Skin of body (tissue), 2 donors: Measurements from ENCODE around the gene FGF6. TPM values are rescaled to one million over a fixed set of nuclear protein-coding genes. Genes with fewer than 3 reads are reported as not detected.

Source experiments
- DNase-seq: peaks from one replicate; lab custom pipeline; 2025; lab: John Stamatoyannopoulos, UW
- total RNA-seq: library from RNA; depleted of rRNA; stranded (reverse); fragments of >200 nt; gene quantifications from one replicate; pipeline ENCODE4 v1.2.3, GENCODE V29; 2014

Gene FGF6
- total RNA-seq, 1 donor from 2014 or later = 4.0 TPM

DNA sequence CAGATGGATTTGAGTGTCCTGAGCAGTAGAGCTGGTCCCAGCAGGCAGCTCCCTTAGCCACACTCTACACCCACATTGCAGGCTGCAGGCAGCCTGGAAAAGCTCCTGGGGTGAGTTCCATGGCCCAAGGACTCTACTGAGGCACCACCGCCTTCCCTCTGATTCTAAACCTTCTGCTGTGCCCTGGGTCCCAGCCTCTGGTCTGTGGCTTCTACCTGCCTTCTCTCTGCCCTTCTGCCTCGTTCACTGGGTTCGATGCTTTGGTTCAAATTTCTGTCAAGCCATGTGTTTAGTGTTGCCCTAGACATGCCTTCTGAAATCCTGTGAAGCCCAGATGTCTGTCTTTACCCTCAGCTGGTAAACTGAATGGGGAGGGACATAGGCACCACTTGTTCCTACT lies 1.5 kb upstream of the FGF6 start:
- DNase-seq = no peak

DNA sequence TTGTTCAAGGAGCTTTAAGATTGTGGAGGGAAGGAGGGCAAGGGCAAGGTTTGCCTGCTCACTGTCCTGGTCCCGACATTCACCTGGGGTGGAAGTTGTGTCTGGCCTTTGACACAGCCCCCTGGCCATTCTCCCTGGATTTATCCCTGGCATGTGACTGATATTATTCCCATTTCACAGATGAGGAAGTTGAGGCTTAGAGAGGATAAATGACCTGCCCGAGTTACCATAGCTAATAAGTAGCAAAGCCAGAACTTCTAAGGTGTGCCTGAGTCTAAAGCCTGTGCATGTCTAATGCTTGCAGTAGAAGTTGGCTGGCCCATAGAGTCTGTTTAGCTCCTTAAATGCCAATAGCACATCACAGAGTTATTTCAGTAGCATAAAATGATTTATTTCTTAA lies 720 bp upstream of the FGF6 start:
- DNase-seq = no peak

DNA sequence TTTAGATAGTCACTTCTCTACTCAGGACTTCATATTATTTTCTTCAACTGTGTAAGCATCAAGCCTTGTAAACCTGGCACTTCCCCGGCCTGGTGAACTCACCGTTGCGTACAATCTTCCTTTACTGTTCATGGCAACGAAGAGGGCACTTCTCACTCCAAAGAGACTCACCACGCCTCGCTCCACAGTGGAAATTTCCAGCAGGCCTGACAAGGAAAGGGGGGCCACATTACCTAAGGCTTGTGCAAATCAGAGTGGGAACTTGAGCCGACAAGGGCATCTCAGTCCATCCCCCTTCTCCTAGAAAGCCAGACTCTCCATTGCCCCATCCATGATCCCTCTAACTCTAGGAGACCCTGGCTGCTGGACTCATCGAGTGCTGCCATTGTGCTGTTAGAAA lies 1.6 kb downstream of the FGF6 start:
- no peak for DNase-seq

DNA sequence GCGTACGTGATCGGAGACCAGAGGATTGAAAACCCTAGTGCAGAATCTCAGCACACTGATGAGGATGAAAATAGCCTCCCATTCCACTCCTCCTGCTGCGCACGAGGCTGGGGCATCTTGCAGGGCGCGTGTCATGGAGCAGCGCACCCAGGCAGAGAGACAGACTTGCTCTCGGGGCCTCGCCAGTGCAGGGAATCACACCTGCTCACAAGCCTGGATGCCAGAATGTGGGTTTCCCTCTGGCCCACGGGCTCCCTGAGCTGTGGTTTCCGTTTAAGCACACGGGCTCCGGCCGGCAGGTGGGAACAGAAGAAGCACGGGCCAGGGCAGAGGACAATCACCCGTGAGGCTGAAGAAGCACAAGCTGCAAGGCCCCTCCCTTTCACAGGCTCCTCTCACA lies 2.0 kb downstream of the FGF6 start:
- DNase-seq = no peak

DNA sequence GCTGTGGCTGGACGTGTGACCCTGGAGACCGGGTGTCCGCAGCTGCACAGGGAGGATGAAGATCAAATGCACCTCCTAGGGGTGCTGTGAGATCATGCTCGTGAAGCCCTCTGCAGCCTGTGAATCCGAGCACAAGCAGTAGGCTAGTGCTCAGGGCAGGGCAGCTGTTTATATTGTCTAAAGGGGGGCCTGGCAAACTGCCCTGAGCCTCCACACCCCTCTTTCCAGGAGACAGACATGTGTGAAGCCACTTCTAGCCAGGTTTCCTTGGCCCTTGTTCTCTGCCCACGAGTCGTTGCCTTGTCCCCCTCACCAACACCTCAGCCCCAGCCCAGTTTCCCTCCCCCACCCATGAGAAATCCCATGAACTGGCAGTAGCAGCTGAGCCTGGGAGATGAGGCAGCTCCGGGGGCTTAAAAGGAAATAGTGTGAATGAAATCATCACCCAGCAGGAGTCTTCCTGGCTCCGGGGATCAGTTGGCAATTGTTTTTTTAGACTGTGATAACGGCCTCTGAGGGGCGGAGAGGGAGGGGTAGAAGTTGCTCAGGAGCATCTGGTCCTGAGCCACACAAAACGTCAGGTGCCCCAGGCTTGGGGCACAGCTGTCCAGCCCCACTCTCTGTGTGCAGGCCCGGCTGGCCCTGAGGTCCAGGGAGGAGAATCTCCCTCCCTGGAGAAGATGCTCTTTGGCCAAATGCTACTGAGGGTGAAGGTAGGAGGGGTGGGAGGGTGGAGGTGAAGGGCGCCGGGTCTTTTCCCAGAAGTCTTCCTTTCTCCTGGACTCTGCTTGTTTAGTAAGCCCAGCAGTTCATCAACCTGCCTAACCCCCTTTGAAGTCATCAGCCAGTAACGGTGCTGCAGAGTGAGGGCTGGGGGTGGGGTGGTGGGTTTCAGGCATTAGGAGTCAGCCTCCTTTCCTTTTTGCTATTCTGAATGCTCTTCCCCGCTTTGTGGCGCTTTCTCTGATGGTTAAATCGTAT lies 4.0 kb downstream of the FGF6 start:
- DNase-seq = no peak

DNA sequence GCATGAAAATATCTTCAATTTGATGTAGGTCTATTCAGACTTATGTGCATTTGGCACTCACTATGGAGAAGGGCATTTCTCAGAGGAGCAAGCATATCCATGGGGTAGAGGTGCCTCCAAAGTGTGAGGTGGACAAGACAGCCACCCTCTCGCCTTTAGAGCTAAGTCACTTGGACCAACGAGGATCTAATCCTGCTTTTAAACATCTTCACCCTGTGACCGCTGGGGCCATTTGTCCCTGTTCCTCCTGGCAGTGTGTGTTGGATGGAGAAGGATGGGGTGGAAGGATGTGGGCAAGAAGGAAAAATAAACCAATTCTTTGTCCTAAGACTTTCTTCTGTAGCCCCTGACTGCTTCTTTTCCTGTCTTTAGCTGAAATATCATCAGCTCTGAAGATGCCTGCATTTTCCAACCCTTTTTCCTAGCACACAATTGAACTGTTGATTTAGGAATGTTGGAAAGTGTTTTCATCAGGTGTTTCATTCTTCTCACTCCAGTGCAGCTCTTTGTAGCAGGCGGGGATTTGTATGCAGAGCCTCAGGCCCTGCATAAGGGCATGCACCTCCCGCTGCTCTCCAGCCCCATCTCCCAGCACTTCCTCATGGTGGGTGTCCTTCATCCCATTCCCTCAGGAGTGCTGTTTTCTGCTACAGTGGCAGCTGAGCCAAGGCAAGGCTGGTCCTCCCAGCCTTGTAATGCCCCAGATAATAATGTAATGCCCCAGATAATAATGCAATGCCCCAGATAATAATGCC lies 5.3 kb downstream of the FGF6 start:
- DNase-seq = no peak

DNA sequence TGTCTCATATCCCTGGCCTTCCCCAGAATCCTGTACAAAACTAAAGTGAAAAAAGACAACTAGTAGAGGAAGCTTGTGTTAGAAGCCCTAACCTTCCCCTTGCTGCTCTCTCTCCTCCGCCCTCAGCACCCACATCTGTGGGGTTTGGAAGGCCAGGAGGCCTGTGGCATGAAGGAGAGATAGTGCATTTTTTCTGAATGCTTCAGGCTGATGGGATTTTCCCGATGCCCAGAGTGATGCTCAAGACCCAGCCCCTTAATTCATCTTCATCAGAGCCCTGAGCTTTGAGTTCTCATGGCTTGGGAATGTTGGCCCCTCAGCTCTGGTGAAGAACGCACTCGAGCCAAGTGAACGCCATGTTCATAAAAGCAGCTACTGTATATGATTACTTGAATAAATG lies 5.9 kb downstream of the FGF6 start:
- DNase-seq = no peak

DNA sequence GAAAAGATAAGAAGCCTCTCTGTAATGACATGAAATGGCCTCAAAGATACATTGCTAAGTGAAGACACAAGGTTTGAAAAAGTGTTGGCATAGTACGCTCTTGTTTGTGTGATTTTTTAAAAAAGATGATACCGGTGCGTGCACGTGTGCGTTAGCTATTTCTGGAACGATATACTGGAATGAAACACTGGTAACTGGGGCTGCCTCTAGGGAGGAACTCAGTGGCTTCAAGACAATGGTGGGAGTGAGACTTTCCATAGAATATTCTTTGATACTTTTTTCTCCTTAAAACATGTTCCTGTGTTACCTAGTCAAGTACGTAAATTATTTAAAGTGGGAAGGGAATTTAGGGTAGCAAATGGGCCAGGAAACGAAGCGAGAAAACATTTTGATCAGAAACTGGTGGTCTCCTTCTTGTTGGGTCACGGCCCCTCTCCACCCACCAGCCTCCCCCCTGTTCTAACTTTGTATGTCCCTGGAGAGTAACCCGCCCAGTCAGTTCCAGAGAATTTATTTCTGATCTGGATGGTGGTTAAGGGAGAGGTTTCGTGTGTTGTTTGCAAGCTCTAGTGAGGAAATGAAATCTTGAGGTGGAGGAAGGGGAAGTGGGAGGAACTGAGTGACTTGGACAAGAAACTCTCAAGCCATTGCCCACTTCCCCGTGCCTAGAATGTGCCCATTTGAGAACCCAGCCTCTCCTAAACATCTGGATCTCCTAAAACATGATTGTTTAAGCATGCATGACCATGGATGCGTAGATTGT lies 6.6 kb downstream of the FGF6 start:
- DNase-seq = no peak

DNA sequence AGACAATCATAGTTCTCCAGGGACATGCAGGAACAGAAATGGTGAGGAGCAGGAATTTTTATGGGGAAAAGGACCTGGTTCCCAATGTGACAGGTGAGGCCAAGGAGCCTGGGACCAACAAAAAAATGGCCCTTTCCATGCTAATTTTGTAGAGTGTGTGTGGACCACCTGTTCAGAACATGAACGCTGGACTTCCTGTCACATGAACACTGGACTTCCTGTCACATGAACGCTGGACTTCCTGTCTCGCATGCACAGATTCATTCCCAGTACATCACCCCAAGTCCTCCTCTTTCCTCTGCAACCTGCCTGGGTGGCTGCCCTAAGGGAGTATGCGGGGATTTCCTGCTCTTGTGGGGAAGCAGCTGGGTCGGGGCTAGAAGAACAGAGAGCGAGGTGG lies 10.1 kb downstream of the FGF6 start:
- DNase-seq = no peak

DNA sequence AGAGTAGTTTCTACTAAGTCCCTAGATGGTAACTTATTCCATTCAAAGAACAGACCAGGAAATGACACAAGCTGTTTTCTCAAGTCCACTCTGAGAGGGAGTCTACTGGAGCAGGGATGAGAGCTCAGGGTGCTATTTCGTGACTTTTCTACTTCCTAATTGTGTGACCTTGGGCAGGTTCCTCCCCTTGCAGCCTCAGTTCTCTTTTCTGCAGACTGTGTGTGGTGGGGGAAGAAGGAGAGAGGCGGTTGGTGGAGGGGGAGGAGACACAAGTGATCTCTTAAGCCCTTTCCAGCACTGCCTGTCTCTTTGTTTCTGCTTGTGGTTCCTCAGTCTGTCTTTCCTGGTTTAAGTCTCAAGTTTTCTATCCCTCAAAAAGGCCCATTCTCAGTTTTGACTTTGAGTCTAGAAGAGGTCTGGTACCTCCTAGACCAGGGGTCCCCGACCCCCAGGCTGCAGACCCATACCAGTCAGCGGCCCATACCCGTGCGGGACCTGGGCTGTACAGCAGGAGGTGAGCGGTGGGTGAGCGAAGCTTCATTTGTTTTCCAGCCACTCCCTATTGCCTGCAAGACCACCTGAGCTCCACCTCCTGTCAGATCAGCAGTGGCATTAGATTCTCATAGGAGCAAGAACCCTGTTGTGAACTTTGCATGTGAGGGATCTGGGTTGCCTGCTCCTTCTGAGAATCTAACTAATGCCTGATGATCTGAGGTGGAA lies 10.7 kb downstream of the FGF6 start:
- DNase-seq = no peak

DNA sequence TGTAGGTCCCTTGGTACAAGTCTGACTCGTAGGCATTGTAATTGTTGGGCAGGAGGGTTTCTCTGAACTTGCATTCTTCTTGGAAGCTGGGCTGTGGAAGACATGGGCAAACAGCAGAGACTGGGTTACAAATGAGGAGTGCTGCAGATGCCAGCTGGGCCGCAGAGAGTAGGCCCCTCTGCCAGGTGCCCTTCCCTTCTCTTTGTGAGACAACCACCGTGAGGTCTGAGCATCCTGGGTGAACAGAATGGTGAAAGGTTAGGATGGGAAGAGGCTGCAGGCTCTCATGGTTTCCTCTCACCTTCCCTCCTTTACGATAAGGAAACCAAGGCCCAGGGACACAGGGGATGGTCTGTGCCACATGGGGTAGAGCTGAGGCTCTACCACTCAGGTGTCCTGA lies 11.3 kb downstream of the FGF6 start:
- DNase-seq = no peak

DNA sequence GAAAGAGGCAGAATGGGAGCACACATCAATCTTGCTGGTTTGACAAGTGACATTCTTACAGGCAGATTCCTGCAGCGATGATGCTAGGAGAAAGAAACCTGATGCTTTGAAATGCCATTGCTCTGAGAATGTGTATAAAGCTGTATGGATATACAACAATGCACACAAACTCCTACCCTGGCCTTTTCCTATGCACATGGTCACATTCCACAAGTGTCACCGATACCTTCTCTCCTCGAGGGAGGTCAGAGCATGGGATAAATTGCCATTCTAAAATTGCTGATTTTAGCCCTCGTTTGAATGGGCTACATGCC lies 11.9 kb downstream of the FGF6 start:
- DNase-seq = no peak

DNA sequence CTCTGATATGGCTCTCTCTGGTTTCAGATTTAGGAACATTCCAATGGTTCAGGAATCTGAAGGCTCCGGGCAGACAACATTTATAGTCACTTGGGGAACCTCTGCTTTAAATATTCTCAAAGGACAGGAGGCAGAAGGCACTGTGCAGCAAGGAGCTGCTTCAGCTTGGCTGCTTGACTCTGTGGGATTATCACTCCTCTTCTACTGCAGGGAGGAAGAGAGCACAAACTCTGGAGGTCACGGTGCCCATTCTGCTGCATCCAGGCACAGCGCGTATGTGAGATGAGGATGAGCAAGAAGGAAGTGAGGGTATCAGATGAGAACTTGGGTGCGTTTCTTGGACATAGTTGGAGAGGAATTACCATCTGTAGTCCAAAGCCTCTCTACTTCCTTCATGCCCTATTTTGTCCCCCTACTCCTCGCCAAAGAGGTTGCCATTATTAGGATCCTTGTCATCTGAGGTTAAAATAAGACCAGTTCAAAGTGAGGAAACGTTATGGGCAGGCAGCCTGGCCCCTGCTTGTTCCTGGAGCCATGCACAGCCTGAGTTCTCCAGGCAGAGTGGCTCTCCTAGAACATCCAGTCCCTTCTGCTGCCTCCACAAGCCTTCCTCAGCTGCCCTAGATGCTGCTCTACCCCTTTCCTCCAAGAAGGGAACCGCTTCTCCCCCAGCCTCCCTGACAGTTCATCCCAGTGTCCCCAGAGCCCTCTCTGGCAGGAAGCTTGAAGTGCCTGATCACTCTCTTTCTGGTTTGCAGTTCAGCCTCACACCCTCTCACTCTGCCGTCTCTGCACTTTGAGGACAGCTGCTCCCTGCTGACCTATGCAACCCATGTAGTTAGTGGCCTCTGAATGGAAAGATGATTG lies 12.5 kb downstream of the FGF6 start:
- DNase-seq = no peak

DNA sequence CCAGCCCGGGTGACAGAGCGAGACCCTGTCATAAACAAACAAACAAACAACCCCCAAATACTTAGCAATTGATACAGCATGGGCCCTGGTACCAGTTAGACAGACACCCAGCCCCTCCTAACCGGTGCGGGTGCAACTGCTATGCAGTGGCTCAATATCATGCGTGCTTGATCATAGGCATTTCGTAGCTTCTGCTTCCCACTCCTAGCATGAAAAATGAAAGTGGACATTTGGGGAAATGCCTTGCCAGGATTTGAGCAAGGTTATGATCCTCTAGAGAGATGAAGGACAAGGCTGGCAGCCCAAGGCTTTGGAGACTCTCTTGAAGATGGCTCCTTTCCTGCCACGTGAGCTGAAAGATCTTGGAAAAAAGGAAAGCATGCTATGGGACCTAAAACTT lies 13.7 kb downstream of the FGF6 start:
- no peak for DNase-seq

DNA sequence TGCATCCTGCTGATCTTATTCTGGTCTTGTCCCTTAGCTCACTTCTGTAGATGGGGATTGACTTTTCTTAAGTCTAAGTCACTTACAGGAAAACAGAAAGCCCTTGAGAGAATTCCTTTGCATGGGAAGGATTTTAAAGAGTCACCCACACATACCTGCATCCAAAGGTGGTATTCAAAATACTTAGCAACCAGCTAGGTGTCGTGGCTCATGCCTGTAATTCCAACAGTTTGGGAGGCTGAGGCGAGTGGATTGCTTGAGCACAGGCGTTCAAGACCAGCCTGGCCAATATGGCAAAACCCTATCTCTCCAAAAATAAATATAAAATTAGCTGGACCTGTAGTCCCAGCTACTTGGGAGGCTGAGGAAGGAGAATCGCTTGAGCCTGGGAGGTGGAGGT lies 14.2 kb downstream of the FGF6 start:
- DNase-seq = no peak

DNA sequence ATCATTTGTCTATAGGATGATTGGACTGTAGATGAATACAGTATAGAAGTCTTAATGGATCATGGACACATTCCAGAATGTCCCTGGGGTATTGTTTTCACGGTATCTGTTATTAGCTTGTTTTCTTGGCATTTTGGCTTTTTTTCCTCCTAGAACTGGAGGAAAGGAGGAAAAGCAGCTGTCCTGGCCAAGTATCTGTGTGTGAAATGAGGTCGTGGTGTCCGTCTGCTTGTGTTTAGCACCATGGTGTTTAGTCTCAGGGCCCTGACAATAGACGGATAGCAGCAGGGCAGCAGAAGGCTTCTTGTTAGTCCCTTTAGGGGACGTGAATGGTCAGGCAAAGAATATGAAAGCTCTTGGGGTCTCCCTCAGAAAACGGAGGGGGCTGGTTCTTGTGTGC lies 21.2 kb downstream of the FGF6 start:
- DNase-seq = no peak

DNA sequence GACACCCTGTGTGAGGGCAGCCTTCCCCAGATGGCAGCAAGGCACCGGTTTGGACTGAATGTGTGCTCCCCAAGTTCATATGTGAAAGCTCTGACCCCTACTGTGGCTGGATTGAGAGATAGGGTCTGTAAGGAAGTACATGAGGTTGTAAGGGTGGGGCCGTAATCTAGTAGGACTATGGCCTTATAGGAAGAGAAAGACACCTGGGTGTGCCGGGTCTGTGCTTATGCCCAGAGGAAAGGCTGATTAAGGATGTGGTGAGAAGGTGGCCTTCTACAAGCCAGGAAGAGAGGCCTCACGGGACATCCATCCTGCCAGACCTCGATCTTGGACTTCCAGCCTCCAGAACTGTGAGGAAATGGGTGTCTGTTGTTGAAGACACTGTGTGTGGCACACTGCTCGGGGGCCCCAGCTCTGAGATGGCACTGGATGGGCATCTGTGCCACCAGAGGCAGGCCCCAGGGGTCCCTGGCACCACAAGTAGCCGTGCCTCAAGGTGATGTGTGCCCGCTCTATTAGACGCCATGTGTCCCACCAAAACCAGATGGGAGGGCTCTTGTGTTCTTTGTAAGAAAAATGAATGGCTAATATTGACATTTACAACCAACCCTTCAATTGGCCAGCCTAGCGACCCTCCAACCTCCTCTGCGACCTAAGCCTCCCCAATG lies 22.0 kb downstream of the FGF6 start:
- no peak for DNase-seq

DNA sequence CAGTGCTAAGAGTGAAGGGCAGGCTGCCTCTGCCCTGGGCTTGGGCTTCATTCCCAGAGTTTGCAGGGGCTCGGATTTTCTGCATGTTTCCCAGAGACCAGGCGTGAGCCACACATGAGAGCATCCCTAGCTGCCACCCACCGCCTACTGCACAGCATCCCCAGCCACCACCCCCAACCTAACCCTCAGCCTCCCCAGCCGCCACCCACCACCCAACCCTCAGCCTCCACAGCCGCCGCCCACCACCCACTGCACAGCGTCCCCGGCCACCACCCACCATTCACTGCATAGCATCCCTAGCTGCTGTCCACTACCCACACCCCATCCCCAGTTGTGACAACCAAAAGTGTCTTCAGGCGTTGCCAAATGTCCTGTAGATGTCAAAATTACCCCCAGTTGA lies 22.6 kb downstream of the FGF6 start:
- no peak for DNase-seq

DNA sequence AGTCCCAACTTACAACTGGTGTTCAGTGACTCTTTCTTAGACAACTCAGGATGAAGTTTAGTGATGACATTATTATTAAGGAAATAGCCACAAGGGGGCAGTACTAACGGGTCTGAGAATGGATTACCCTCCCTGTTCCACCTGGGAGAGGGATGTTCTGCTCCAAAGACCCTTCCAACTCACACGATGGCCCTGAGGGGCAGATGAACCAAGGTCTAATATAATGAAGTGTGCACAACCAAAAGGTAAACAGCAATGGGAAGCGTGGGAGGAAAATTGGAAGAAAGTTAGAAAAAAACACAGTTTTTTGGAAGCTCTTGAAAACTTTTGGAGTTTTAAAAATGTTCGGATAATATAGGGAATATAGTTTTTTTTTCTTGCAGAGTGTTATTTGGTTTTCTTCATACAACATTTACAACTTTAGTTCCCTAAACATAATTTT lies 24.0 kb downstream of the FGF6 start:
- no peak for DNase-seq

DNA sequence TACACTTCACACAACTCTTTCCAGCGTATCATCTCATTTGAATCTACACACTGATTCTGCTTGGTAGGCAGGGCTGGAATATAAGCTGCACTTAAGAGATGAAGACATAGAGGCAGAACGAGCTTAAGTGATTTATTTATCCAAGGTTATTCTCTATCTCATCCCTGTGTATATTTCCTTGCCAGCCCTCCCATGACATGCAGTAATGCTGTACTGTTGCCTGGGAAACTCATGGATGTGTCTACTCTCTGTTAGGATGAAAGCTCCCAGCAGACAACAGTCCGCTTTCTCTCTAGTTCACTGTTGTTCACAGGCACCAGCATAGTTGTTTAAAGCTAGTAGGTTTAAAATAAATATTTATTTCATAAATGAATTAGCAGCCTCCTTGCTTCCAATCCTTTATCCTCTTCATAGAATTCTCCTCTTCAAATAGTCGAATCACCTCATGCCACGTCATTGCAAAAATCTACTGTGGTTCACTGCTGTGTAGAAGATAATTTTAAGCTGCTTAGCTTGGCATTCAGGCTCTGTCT lies 25.4 kb downstream of the FGF6 start:
- DNase-seq = no peak
